Stimulated activated CD4-positive, alpha-beta T cell treated with anti-CD3 and anti-CD28 coated beads, Interleukin-12 subunit alpha, Interleukin-12 subunit beta, amount 100 ng/mL, for 24 hours (primary cell): ENCODE results near the gene HTR4.

Source experiments
- DNase-seq, 2 experiments: peaks; one replicate each; pipeline ENCODE4 v3.0.0-alpha.2; 2020; ENCODE audit warnings: low read depth in 2 of 2

HTR4 gene

GRCh38 chr5:148433826-148434225 is 220.5 kb downstream of the HTR4 start:
- DNase-seq, result no peak
